HG02759 (cell line): ENCODE measurements around the gene SPON2.
A peak's percentile ranks its signal among the peaks of the same experiment; 100 is the strongest.

ENCODE experiments used
- ATAC-seq: cut with Tn5 transposase; IDR thresholded peaks from one replicate; pipeline ENCODE4 v1.9.1; 2021; ENCODE audit warnings: mild to moderate bottlenecking, moderate library complexity; ENCODE audit not compliant: unreplicated experiment

The SPON2 gene

DNA sequence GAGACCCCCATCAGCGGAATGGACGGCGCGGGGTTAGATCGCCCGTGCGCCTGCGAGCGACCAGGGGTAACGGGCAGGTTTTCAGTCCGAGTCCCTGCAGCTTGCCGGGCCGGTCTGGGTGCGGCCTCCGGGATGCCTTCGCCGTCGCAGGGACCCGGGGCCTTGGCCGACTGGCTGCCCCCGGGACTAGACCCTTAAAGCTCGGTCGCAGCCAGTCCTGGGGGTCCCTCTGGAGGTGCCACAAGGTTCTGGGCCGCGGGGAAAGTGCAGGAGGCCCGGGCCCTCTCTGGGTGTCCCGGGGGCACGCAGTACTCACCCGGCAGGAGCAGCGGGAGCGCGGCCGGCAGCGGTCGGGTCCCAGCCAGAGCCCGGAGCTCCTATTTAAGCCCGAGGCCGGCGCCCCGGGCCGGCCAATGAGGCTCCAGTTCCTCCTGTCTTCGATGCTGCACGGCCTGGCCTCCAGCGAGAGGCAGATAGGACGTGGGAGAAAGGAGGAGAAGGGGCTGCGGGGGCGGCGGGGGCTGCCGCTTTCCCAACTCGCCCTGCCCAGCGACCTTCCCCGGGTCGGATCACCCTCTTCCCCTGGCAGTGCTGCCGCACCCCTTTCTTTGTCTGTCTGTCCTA, at the start of gene SPON2:
TSS of gene SPON2 (minus strand) at position 356 of the 624 bp plus-strand sequence.
- no peak for ATAC-seq

DNA sequence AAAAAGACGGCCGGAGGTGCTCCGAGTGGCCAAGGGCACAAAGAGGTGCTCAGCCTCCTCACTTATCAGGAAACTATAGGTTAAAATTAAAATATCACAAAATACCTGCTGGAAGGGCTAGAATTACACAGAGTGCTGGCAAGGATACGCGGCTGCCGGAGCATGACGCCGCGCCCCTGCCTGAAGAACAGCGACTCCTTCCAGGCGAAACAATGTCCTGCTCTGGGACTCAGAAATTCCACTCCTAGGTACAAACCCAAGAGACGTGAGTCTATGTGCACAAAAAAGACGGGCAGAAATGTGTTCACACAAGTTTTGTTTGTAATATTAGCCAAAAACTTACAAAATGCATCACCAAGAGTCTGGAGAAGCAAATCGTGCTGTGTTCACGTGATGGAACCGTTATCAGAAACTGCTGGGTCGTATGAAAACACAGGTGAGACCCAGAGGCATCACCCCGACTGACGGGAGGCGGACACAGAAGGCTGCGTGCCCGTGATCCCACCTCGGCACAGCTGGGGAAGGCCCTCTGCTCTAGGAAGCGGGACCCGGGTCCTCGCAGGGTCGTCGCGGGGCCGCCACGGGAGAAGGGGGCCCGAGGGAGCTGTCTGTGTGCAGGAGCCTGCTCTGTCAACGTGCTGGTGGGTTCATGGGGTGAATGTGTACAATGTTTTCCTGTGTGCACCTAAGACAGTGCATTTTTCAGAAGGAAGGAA, 48.9 kb upstream of the SPON2 start:
- ATAC-seq: no peak

DNA sequence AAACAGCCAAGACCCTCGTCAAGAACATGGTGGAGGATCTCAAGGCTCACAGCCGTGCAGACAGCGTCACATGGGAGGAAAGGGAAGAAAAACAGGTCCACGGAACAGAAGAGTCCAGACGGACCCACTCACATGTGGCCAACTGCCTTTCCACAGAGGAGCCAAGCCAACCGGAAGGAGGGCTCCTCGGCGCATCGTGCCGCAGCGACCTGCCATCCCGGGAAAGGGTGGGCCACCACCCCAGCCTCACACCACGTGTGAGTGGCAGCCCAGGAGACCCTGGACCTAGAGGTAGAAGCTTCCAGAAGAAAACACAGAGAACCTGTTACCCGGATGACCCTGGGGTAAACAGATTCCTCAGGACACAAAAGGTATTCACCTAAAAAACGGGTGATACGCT, 48.2 kb upstream of the SPON2 start:
- ATAC-seq: no peak

DNA sequence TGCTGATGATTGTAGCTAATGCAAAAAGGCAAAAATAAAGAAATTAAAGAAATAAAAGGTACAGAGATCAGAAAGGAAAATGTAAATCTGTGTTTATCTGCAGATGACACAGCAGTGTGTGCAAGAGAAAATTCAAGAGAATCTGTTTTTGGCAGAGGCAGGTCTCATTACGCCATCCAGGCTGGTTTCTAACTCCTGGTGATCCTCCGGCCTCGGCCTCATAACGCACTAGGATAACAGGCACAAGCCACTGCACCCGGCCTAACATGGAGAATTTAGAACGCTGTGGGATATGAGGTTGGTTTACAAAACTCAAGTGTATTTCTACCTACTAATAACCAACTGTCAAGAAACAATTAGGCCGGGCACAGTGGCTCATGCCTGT, 47.2 kb upstream of the SPON2 start:
- ATAC-seq: no peak

DNA sequence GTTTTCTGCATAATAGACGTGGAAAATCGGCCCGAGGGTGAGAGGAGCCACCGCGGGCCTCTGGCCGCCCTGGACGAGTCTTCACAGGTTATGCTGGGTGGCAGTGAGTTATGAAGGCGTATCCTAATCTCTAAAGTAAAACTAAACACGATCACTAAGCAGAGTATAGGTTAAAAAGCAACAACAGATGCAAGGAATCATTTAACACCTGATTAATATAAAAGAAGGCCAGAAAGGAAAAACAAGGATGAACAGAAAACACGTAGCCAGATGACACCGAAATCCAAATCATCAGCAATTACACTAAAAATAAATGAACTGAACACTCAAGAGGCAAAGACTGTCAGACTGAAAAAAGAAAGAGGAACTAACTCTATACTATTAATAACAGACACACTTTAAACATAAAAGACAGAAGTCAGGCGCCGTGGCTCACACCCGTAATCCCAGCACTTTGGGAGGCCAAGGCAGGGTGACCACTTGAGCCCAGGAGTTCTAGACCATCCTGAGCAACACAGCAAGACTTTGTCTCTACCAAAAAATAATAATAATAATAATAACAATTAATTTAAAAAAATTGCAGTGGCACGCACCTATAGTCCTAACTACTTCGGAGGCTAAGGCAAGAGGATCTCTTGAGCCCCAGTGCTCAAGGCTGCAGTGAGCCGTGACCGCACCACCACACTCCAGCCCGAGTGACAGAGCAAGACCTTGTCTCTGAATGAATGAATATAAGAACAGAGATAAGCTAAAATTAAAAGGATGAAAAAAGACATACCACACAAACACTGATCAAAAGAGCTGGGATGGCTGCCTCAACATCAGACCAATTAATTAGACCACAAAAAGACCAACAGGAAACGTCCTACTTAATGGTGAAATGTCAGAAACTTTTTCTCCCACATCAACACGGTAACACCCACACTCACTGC, 46.5 kb upstream of the SPON2 start:
- ATAC-seq: peak; percentile 69

DNA sequence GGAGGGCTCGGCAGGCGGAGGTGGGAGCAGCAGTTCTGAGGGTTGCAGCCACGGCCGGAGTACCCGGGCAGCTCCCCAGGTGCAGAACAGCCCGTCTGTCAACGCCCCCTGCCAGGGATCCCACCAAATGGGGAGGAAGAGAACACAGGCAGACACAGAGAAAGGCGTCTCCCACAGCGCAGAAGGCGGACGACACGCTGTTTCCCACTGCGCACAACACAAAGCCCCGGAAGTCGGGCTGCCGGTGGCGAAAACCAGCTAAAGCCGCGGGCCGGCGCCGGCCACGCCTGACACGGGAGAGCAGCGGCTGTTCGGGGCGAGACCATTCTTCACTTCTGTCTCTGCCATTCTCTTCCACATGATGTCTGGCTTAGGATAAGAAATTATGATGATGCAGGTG, 45.0 kb upstream of the SPON2 start:
- no peak for ATAC-seq

DNA sequence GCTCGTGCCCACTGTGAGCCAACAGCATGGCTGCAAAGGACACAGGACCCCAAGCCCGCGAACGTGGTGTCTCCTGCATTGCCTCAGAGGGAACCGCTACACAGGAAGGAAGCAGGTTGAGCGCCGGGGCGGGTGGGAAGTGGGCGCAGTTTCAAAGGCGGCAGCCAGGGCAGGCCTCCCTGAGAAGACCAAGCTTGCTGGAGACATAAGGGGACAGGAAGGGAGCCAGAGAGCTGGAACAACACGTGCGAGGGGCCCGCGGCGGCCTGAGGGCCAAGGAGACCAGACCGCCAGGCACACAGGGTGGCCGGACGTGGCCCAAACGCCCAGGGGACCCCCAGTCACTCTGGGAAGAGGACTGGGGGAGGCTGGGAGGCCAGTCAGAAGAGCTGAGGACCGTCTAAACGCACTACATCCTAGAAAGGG, 44.5 kb upstream of the SPON2 start:
- ATAC-seq: no peak

DNA sequence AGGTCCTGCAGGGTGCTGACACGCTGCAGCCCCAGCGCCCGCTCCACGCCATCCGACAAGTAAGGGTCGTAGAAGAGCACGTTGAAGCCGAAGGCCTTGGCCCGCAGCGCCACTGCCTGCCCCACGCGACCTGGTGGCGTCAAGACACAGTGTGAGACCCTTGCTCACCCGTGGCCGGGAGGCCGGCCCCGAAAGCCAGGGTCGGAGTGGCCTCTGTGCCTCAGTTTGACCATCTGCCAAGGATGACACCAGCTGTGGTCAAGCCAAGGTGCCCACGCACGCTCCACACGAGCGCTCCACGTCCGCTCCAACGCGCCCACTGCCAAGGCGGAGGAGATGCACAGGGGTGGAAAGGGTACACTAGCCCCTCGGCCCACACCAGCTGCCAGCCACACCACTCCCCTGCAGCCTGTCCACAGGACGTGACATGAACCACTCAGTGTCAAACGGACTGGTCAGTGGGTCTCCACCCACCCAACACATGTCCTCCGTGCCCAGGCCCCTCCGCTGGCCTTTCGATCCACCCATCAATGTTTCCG, 43.8 kb upstream of the SPON2 start:
- ATAC-seq: no peak

DNA sequence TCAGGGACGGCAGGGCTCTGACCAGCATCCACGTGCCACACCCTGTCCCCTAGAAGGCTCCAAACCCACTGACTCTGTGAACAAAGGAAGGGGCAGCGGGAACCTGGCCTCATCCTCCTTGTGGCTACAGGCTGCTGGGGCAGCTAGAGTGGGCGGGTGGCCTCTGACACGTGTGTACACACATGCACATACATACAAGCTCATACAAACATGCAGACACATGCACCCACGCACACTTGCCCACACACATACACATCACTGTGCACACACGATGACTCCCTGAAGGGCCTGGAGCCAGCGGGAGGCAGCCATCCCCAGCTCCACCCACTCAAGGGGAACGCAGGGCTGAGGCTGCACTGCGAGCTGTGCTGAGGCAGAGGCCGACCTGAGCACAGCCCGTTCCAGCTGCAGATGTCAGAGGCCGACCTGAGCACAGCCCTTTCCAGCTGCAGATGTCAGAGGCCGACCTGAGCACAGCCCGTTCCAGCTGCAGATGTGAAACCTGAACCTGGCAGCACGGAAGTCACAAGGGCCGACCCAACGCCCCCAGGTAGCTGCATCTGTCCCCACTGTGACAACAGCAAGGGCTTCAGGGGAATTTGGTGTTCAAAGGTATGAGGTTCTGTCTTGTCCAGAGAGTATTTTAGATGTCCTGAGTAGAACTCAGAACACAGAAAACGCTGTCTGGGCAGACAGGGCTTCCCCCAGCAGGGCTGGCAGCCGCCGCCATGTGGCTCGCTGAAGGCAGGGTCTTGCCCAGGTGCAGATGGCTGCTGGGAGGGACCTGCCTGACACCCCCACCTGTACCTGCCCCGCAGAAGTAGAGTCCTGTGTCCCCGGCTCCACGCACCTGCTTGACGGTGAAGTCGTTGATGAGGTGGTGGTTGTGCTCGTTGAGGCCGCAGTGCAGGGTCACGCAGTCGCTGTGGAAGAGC, 43.0 kb upstream of the SPON2 start:
- peak; percentile 53 for ATAC-seq

DNA sequence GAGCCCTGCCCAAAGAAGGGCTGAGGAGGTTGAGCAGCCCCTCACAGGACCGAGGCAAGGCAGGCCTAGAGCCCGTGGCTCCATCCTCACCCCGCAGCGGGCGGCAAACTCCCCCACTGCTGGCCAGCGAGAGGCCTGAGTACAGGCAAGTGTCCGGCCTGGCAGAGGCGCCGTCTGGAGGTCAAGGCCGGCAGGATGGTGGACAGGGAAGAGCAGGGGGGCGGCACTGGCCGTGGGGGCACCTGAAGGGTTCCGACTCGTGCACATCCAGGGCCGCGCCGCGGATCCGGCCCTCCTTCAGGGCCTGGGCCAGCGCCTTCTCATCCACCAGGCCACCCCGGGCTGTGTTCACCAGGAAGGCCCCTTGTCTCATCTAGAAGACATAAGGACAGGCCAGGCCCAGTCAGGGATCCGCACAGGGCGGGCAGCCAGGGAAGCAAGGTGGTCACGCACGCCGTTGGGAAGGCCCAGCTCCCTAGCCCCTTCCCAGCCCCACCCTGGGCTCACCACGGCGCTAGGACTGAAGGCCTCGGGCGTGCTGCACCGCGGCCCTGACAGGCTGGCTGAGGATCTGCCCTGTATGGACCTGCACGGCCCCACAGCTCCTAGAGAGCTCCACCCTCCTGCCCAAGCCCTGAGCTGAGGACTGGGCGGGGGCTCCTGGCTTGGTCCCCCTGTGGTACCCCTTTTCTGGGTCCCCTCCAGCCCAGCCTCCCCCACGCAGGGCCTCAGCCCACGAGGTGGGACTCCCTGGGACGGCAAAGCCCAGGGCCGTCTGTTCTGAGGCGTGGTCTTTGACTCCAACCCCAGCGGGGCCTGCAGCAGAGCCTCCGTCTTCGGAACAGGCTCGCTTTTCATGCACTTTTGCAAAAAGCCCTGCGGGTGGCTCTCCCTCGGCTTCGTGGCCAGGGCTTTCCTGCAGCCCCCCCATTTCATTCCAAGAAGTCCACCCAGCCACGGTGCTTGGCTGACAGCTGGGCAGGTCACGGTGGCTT, 42.0 kb upstream of the SPON2 start:
- no peak for ATAC-seq

DNA sequence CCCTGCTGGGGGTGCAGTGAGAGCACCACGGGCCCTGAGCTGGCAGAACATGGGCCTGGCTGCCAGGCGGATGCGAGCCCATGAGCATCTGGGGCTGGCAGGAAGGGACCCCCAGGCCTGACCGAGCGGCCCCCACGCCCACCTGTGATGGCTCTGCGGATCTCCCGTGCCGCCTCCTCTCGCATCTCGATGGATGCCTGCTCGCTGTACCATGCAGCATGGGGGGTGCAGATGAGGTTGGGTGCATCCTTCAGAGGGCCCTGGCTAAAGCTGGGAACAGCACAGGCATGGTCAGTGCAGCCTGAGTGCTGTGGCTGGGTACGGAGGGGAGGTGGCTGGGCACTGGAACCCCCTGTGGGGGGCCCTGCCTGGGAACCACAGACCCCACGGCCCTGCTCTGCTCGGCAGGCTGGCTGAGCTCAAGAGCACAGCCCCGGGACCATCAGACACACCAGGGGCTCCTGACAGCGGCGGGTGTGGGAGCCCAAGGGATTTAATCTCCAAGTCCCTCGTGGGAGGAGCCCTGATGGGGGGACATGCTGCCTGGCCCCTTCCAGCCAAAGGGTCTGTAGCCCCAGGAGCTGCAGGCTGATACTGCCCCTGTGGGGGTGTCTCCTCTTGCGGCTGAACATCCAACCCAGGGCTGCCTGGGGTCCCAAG, 41.1 kb upstream of the SPON2 start:
- no peak for ATAC-seq

DNA sequence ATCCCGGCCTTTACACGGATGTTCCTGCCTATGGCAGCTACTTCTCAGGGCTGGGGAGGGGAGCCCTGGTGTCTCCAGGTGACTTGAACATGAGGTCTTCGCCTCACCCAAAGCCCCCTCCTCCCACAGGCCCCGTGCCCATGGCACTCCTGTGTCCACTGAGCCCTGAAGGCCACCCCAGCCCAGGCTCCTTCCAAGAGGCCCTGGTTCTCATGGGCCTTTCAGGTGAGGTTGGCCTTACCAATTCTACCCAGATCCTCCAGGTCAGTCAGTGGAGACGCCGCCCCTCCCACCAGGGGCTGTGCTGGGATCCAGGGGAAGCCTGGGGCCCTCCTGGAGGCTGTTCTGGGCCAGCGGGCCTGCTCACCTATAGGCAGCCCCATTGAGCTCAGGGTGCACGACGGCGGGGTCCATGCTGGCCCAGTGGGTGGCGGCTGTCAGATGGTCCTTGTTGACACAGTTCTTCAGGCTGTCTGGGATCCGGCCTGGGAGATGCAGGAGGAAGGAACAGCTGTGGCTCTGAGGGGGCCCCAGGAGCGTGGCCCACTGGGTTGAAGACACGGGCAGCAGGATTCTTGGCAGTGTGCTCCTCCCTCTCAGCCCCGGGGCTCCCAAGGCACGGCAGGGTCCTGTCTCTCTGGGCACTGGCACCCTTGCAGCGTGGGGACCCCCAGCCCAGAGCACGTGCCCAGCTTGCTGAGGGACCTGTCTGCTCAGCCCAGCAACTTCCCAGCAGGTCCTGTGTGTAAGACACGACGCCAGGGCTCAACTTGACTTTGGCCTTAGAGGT, 40.4 kb upstream of the SPON2 start:
- ATAC-seq: no peak

DNA sequence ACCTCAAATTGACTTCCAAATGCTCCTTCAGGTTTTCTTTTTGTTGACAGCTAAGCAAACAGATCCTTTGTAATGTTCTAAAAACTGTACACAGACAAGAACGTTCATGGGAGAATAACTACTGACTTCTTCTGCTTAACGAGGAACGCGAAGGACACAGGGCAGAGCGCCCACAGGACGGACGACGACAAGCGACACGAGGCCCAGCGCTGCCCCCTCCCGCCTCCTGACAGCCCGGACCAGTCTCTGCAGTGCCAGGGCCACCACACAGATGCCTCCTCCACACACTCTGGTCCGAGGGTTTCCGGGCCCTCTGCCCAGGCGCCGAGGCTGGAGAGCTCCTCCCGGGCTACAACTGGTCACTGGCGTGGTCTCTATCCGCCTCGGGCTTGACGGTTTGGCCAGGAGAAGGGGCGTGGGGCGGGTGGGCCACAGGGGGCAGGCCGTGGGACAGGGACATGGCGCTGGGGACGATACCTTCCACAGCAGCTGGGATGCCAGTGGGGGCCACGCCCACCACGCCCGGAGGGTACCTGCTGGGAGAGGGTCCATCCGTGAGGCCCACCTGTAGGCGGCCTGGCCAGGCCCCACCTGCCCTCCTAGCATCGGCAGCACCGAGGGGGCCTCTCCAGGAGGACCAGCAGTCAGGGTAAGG, 39.6 kb upstream of the SPON2 start:
- no peak for ATAC-seq

DNA sequence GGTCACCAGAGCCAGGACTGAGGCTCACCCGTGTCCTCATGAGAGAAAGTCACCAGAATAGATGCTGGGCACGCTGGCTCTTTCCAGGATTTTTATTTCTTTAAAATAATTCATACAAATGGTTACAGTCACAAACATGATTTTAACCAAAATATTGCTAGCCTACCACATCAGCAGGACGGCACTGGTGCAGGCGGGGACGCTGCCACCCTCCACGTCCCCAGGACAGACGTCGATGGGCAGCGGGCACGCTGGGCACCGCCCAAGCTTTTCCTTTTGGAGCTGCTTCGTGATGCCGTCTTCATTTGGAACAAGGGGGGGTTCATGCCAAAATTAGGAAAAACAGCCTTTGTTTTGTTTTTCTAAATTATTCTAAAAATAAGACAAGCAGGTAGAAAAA, 39.0 kb upstream of the SPON2 start:
- ATAC-seq: no peak

DNA sequence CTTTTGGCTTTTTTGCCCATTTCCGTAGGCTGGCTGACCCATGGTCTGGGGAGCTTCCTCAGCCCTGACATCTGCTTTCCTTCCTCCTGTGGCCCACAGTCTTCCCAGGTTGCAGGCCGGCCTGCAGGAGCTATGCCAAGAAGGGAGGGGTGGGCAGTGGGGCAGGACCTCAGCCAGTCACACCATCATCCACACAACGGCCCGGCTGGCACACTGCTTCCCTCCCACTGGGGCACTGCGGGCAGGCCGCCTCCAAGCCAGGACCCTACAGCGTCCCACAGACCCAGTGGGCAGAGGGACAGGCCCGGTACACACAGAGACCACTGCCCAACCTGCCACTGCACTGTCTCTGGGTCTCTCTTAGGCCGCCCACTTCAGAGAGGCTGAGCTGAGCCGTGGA, 38.6 kb upstream of the SPON2 start:
- no peak for ATAC-seq

DNA sequence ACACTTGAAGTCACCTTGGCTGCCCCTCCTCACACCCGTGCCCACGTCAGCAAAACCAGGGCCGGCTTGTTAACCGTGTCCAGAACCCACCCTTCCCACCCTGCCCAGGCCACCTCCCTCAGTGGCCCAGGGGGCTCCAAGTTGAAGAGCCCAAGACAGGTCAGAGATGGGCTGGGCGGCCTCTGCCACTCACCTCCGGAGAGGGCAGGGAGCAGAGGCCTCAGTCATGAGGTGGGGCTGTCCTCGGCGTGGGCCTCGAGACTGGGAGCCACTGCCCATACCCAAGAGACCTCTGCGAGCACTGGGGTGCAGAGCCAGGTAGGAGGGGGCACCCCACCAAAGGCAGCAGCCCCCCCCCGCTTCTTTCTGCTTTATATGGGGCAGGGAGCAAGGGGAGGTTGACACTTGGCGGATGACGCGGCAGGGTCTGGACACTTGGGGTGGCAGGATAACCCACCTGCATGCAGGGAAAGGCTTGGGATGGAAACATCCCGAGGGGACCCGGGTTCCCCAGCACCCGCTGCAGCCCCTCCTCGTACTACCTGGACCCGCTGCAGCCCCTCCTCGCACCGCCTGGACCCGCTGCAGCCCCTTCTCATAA, 38.0 kb upstream of the SPON2 start:
- no peak for ATAC-seq

DNA sequence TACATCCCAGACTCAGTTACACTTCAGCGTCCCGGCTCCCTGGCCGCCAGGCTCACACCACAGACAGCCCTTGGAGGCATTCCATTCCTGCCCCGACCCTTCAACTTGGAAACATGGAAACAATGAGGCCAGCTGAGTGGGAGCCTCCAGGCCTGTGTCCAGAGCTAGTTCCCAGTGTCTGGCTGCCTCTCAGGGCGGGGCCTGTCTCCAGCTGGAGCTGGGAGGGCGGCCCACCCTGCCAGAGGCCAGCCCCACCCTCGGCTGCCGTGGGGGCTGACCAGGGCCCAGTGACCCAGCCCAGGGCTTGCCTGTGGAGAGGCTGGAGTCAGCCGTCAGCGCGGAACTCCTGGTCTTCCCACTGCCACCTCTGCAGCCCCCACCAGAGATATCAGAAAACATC, 37.4 kb upstream of the SPON2 start:
- no peak for ATAC-seq
